HG02852 (cell line): ENCODE measurements around the gene GAREM1.
"Not testable (repeated sequence)": the region's sequence is repeated elsewhere in the genome, so short reads cannot be mapped to it uniquely, and the experiment has no call there.

Experiments
- ATAC-seq: cut with Tn5 transposase; IDR thresholded peaks from one replicate; pipeline ENCODE4 v1.9.1; 2021; ENCODE audit warnings: mild to moderate bottlenecking, moderate library complexity; ENCODE audit not compliant: unreplicated experiment

GAREM1 gene

GRCh38 chr18:32267463-32267862 is 203.2 kb downstream of the GAREM1 start:
- no peak for ATAC-seq

- ATAC-seq = no peak
Measured at GRCh38 chr18:32264401-32264800, 206.3 kb downstream of the GAREM1 start.

GRCh38 chr18:32262092-32262491 is 208.6 kb downstream of the GAREM1 start:
- no peak for ATAC-seq

- no peak for ATAC-seq
Measured at GRCh38 chr18:32261003-32261402, 209.7 kb downstream of the GAREM1 start.

- no peak for ATAC-seq
Measured at GRCh38 chr18:32259553-32259952, 211.1 kb downstream of the GAREM1 start.

- ATAC-seq = peak; percentile 64
Measured at GRCh38 chr18:32258558-32259204, 212.0 kb downstream of the GAREM1 start.

- ATAC-seq = no peak
Measured at GRCh38 chr18:32258148-32258547, 212.5 kb downstream of the GAREM1 start.

- no peak for ATAC-seq
Measured at GRCh38 chr18:32257084-32257785, 213.4 kb downstream of the GAREM1 start.

- no peak for ATAC-seq
Measured at GRCh38 chr18:32255570-32255969, 215.1 kb downstream of the GAREM1 start.

- ATAC-seq = no peak
Measured at GRCh38 chr18:32252141-32252860, 218.4 kb downstream of the GAREM1 start.

GRCh38 chr18:32251466-32251865 is 219.2 kb downstream of the GAREM1 start:
- no peak for ATAC-seq

GRCh38 chr18:32249147-32249929 is 221.3 kb downstream of the GAREM1 start:
- ATAC-seq = no peak

GRCh38 chr18:32244881-32245280 is 225.8 kb downstream of the GAREM1 start:
- no peak for ATAC-seq

- ATAC-seq = no peak
Measured at GRCh38 chr18:32243358-32243757, 227.3 kb downstream of the GAREM1 start.

- no peak for ATAC-seq
Measured at GRCh38 chr18:32242395-32242794, 228.3 kb downstream of the GAREM1 start.

- no peak for ATAC-seq
Measured at GRCh38 chr18:32238635-32239268, 231.9 kb downstream of the GAREM1 start.

- no peak for ATAC-seq
Measured at GRCh38 chr18:32237049-32237448, 233.6 kb downstream of the GAREM1 start.

- not testable (repeated sequence) for ATAC-seq
Measured at GRCh38 chr18:32233348-32233747, 237.3 kb downstream of the GAREM1 start.

GRCh38 chr18:32219431-32220018 is 251.2 kb downstream of the GAREM1 start:
- ATAC-seq = no peak

- no peak for ATAC-seq
Measured at GRCh38 chr18:32216390-32216789, 254.3 kb downstream of the GAREM1 start.
